SU-DHL-6 (cell line): ENCODE data around the gene CASTOR2.

Experiments
- H2AFZ ChIP-seq: fragments of 200-600 bp; sonication (generic); 2 replicates; pipeline ENCODE4 v1.6.1; 2014; ENCODE audit warnings: low read depth, mild to moderate bottlenecking, moderate library complexity, mixed read lengths, antibody characterized with exemption, low read length; ENCODE audit not compliant: severe bottlenecking
- H3F3A ChIP-seq: fragments of 200-600 bp; shearing (Covaris generic); 2 replicates; pipeline ENCODE4 v1.6.0; 2016; ENCODE audit warnings: antibody characterized with exemption, mild to moderate bottlenecking; ENCODE audit not compliant: insufficient read depth
- H3K27ac ChIP-seq: fragments of 200-600 bp; sonication (generic); 2 replicates; pipeline ENCODE4 v1.5.1; 2016; ENCODE audit warnings: low read depth, mild to moderate bottlenecking, low read length, moderate library complexity, mixed read lengths
- H3K27me3 ChIP-seq: fragments of 200-600 bp; sonication (generic), shearing (Covaris generic); 2 replicates; pipeline ENCODE4 v1.6.0; 2014; ENCODE audit warnings: mild to moderate bottlenecking, low read length
- H3K36me3 ChIP-seq: fragments of 200-600 bp; sonication (generic); 2 replicates; pipeline ENCODE4 v1.6.1; 2014; ENCODE audit warnings: mild to moderate bottlenecking, low read length, mixed read lengths
- H3K4me2 ChIP-seq: fragments of 300-600, 200-600 bp; shearing (Covaris generic), sonication (generic); 2 replicates; pipeline ENCODE4 v1.6.0; 2014; ENCODE audit warnings: low read length, low read depth, mild to moderate bottlenecking; ENCODE audit not compliant: poor library complexity, severe bottlenecking
- H3K4me3 ChIP-seq: fragments of 200-600 bp; sonication (generic); 2 replicates; pipeline ENCODE4 v1.5.1; 2014; ENCODE audit warnings: antibody characterized with exemption, low read length, mild to moderate bottlenecking, mixed read lengths; ENCODE audit not compliant: insufficient read depth, poor library complexity, severe bottlenecking
- H3K79me2 ChIP-seq: fragments of 200-600 bp; sonication (generic); 2 replicates; pipeline ENCODE4 v1.6.1; 2014; ENCODE audit warnings: mild to moderate bottlenecking, low read length, moderate library complexity; ENCODE audit not compliant: insufficient read depth
- H3K9ac ChIP-seq: fragments of 200-600 bp; sonication (generic); 2 replicates; pipeline ENCODE4 v1.7.0; 2014; ENCODE audit warnings: mild to moderate bottlenecking, low read length
- H3K9me2 ChIP-seq: fragments of 200-600 bp; sonication (generic); replicated peaks from 2 replicates; pipeline ENCODE4 v1.6.1; 2014; ENCODE audit warnings: low read length; ENCODE audit not compliant: insufficient read depth
- H3K9me3 ChIP-seq: fragments of 200-600 bp; sonication (generic); 2 replicates; pipeline ENCODE4 v1.6.1; 2014; ENCODE audit warnings: low read length, mixed read lengths; ENCODE audit not compliant: insufficient read depth
- H4K20me1 ChIP-seq: fragments of 200-600 bp; sonication (generic); 2 replicates; pipeline ENCODE4 v1.6.1; 2014; ENCODE audit warnings: low read depth, mild to moderate bottlenecking, antibody characterized with exemption, low read length, moderate library complexity, mixed read lengths
- CTCF ChIP-seq: fragments of 200-600 bp; sonication (generic); IDR thresholded peaks from one replicate; pipeline ENCODE4 v1.5.1; 2017; ENCODE audit warnings: antibody characterized with exemption, mild to moderate bottlenecking, low read length, moderate library complexity; ENCODE audit not compliant: insufficient read depth, poor library complexity, severe bottlenecking
- EZH2phosphoT487 ChIP-seq: fragments of 200-600 bp; sonication (generic), shearing (Covaris generic); conservative IDR thresholded peaks from 2 replicates; pipeline ENCODE4 v1.6.1; 2018; ENCODE audit warnings: mild to moderate bottlenecking, antibody characterized with exemption, low read length, moderate library complexity, mixed read lengths

CASTOR2 gene

DNA sequence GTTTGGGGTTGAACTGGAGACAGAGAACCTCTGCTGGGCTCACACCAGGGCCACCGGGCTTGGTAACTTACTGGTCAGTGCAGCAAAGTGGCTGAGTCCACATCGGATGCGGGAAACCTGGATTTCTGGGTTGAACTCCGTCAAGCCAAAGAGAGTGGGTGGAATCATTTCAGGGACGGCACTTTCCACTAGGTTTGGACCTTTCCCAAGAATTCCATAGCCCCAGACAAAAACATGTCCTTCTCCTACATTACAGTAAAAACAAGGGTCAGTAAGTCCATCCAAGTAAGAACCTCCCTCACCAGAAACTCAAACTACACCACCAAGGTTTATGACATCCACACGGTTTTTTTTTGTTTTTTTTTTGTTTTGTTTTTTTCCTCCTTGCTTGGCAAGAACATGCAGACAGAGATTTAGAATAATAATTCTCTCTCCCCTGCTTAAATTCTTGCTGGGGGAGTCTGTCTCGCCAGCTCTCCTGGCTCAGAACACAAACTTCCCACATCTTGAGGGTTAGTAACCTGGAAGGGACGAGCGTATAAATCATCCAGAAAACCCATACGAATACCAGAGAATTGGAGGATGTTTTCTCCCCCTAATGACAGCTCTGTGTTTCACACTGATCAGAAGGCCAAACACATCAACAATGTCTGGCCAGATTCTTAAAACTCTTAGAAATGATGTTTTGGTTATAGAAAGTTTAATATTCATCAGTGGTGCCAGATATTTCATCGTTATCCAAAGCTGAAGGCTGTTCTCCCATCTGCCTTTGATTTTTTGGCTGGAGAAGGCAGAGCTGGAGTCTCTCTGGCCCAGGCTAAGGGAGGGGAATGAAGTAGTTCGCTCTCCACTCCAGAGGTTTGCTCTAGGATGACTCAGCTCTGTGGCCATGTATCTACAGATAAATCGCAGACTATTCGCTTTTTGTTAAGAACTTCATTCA is 91.6 kb downstream of the CASTOR2 start:
- 0 out of 2 replicates have a peak, but pooled peaks cover 5% of the 10 kb centered on the region for H3K36me3 ChIP-seq
- H2AFZ ChIP-seq, result no peak overlapping the region
- H3K4me3 ChIP-seq, result no peak overlapping the region
- no peaks in the 10 kb centered on the region for H4K20me1 ChIP-seq
- TF ChIP-seq EZH2phosphoT487 (no peak), CTCF (no peak)
- H3K9ac ChIP-seq, result no peak overlapping the region
- no peaks in the 10 kb centered on the region for H3K9me2 ChIP-seq
- H3K27me3 ChIP-seq, result no peaks in the 10 kb centered on the region
- H3K79me2 ChIP-seq, result no peaks in the 10 kb centered on the region
- no peak overlapping the region for H3K4me2 ChIP-seq
- no peaks in the 10 kb centered on the region for H3F3A ChIP-seq
- no peaks in the 10 kb centered on the region for H3K9me3 ChIP-seq
- H3K27ac ChIP-seq, result no peak overlapping the region

GRCh38 chr7:75058406-75058805 is 93.9 kb downstream of the CASTOR2 start:
- Histone ChIP-seq H3K27me3 (no peaks in the 10 kb centered on the region), H3F3A (no peaks in the 10 kb centered on the region), H3K4me2 (no peak overlapping the region), H3K79me2 (no peaks in the 10 kb centered on the region), H3K9me3 (no peaks in the 10 kb centered on the region), H4K20me1 (no peaks in the 10 kb centered on the region), H3K36me3 (0 out of 2 replicates have a peak, but pooled peaks cover 5% of the 10 kb centered on the region), H3K4me3 (no peak overlapping the region), H3K9me2 (no peaks in the 10 kb centered on the region), H2AFZ (no peak overlapping the region), H3K27ac (no peak overlapping the region), H3K9ac (no peak overlapping the region)
- TF ChIP-seq CTCF (no peak), EZH2phosphoT487 (no peak)

DNA sequence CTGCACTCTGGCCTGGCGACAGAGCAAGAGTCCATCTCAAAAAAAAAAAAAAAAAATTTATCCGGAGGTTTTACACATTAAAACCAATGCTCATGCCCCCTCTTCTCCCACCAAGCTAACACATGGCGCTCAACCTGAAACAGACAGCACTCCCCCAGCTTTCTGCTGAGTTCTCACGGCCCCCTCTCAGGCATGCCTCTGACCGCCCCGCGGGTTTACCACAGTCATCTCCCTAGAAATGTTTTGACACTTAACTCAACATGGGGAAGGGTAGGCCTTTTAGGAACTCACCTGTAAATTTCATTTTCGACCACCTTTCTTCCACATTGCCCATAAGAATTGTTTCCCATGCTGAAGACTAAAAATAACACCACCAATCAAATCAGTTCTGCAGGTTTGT is 99.8 kb downstream of the CASTOR2 start:
- Histone ChIP-seq H3K4me3 (no peak overlapping the region), H4K20me1 (no peaks in the 10 kb centered on the region), H3K27me3 (no peaks in the 10 kb centered on the region), H3K9me3 (no peaks in the 10 kb centered on the region), H3K79me2 (no peaks in the 10 kb centered on the region), H3F3A (no peaks in the 10 kb centered on the region), H3K9me2 (no peaks in the 10 kb centered on the region), H3K27ac (no peak overlapping the region), H3K4me2 (no peak overlapping the region), H3K36me3 (no peaks in the 10 kb centered on the region), H3K9ac (no peak overlapping the region), H2AFZ (no peak overlapping the region)
- TF ChIP-seq CTCF (no peak), EZH2phosphoT487 (no peak)
